ENCODE results near the gene KCNIP1.

Gene KCNIP1

GRCh38 chr5:170482511-170482910, 21.3 kb upstream of the KCNIP1 start:
- H3K4me3 ChIP-seq (ENCODE audit: insufficient read depth, low read length, poor library complexity, severe bottlenecking), result no peak overlapping the region
- no peaks in the 10 kb centered on the region for H3F3A ChIP-seq (ENCODE audit: insufficient read depth)

GRCh38 chr5:170483701-170484458, 19.9 kb upstream of the KCNIP1 start:
- TF ChIP-seq CTCF (IDR thresholded peaks at IDR 0.05; ENCODE audit: insufficient read depth, low read length, poor library complexity, severe bottlenecking) (no peak), EZH2phosphoT487 (conservative IDR thresholded peaks at IDR 0.05; ENCODE audit: low read length) (no peak)
- Histone ChIP-seq H3K27me3 (ENCODE audit: low read length) (no peaks in the 10 kb centered on the region), H3K9me3 (ENCODE audit: insufficient read depth, low read length) (no peaks in the 10 kb centered on the region), H4K20me1 (ENCODE audit: low read depth, low read length) (no peaks in the 10 kb centered on the region), H3K4me2 (ENCODE audit: low read depth, low read length, poor library complexity, severe bottlenecking) (no peak overlapping the region), H3K79me2 (ENCODE audit: insufficient read depth, low read length) (no peaks in the 10 kb centered on the region), H3K27ac (ENCODE audit: low read depth, low read length) (no peak overlapping the region), H2AFZ (ENCODE audit: low read depth, low read length, severe bottlenecking) (no peak overlapping the region), H3K9ac (ENCODE audit: low read length) (no peak overlapping the region), H3K9me2 (replicated peaks; ENCODE audit: insufficient read depth, low read length) (no peaks in the 10 kb centered on the region), H3K36me3 (ENCODE audit: low read length) (no peaks in the 10 kb centered on the region), H3F3A (ENCODE audit: insufficient read depth) (no peaks in the 10 kb centered on the region), H3K4me3 (ENCODE audit: insufficient read depth, low read length, poor library complexity, severe bottlenecking) (no peak overlapping the region)

More at GRCh38 chr5:170482511-170482910, 21.3 kb upstream of the KCNIP1 start:
- H3K27ac ChIP-seq (ENCODE audit: low read depth, low read length), result no peak overlapping the region
- no peaks in the 10 kb centered on the region for H4K20me1 ChIP-seq (ENCODE audit: low read depth, low read length)
- TF ChIP-seq CTCF (IDR thresholded peaks at IDR 0.05; ENCODE audit: insufficient read depth, low read length, poor library complexity, severe bottlenecking), result no peak
- TF ChIP-seq EZH2phosphoT487 (conservative IDR thresholded peaks at IDR 0.05; ENCODE audit: low read length), result no peak
- no peaks in the 10 kb centered on the region for H3K9me3 ChIP-seq (ENCODE audit: insufficient read depth, low read length)
- H3K9me2 ChIP-seq (replicated peaks; ENCODE audit: insufficient read depth, low read length), result no peaks in the 10 kb centered on the region
- no peak overlapping the region for H3K9ac ChIP-seq (ENCODE audit: low read length)
- no peaks in the 10 kb centered on the region for H3K27me3 ChIP-seq (ENCODE audit: low read length)
- no peaks in the 10 kb centered on the region for H3K36me3 ChIP-seq (ENCODE audit: low read length)
- no peak overlapping the region for H3K4me2 ChIP-seq (ENCODE audit: low read depth, low read length, poor library complexity, severe bottlenecking)
- no peak overlapping the region for H2AFZ ChIP-seq (ENCODE audit: low read depth, low read length, severe bottlenecking)
- H3K79me2 ChIP-seq (ENCODE audit: insufficient read depth, low read length), result no peaks in the 10 kb centered on the region

- Histone ChIP-seq H3K27me3 (ENCODE audit: low read length) (no peaks in the 10 kb centered on the region), H2AFZ (ENCODE audit: low read depth, low read length, severe bottlenecking) (no peak overlapping the region), H3K4me2 (ENCODE audit: low read depth, low read length, poor library complexity, severe bottlenecking) (no peak overlapping the region), H3K9ac (ENCODE audit: low read length) (no peak overlapping the region), H3K27ac (ENCODE audit: low read depth, low read length) (no peak overlapping the region), H3K79me2 (ENCODE audit: insufficient read depth, low read length) (no peaks in the 10 kb centered on the region), H3K9me2 (replicated peaks; ENCODE audit: insufficient read depth, low read length) (no peaks in the 10 kb centered on the region), H3K4me3 (ENCODE audit: insufficient read depth, low read length, poor library complexity, severe bottlenecking) (no peak overlapping the region), H3F3A (ENCODE audit: insufficient read depth) (no peaks in the 10 kb centered on the region), H3K36me3 (ENCODE audit: low read length) (no peaks in the 10 kb centered on the region), H3K9me3 (ENCODE audit: insufficient read depth, low read length) (no peaks in the 10 kb centered on the region), H4K20me1 (ENCODE audit: low read depth, low read length) (no peaks in the 10 kb centered on the region)
- TF ChIP-seq CTCF (IDR thresholded peaks at IDR 0.05; ENCODE audit: insufficient read depth, low read length, poor library complexity, severe bottlenecking) (no peak), EZH2phosphoT487 (conservative IDR thresholded peaks at IDR 0.05; ENCODE audit: low read length) (no peak)
Measured at GRCh38 chr5:170484459-170484831, 19.4 kb upstream of the KCNIP1 start.

All from SU-DHL-6 (cell line).